Trophoblast cell (in vitro differentiated cells and primary cell): ENCODE measurements around the gene ITGB4.

ENCODE experiments used
- DNase-seq, 2 donors: peaks; one replicate each; pipeline ENCODE4 v3.0.0-alpha.2; 2016
- H2AFZ ChIP-seq: 2 replicates; pipeline ENCODE4 v1.6.1; 2013; ENCODE audit warnings: low read length, moderate library complexity, mild to moderate bottlenecking; ENCODE audit not compliant: insufficient read depth, poor library complexity
- H2AK5ac ChIP-seq: 2 replicates; pipeline ENCODE4 v1.6.1; 2013; ENCODE audit warnings: mild to moderate bottlenecking, low read length
- H2BK120ac ChIP-seq: 2 replicates; pipeline ENCODE4 v1.6.1; 2013; ENCODE audit warnings: low read length, mild to moderate bottlenecking, moderate library complexity; ENCODE audit not compliant: insufficient read depth, poor library complexity
- H2BK12ac ChIP-seq: 2 replicates; pipeline ENCODE4 v1.6.1; 2013; ENCODE audit warnings: mild to moderate bottlenecking, low read length, moderate library complexity
- H2BK5ac ChIP-seq: 2 replicates; pipeline ENCODE4 v1.6.1; 2013; ENCODE audit warnings: low read length, low read depth, moderate library complexity, mild to moderate bottlenecking; ENCODE audit not compliant: poor library complexity
- H3K14ac ChIP-seq: 2 replicates; pipeline ENCODE4 v1.6.1; 2013; ENCODE audit warnings: mild to moderate bottlenecking, low read length
- H3K18ac ChIP-seq: 2 replicates; pipeline ENCODE4 v1.6.1; 2013; ENCODE audit warnings: mild to moderate bottlenecking, low read length
- H3K23ac ChIP-seq: 2 replicates; pipeline ENCODE4 v1.6.1; 2013; ENCODE audit warnings: low read length
- H3K27ac ChIP-seq: 2 replicates; pipeline ENCODE4 v1.5.1; 2013; ENCODE audit warnings: low read depth, mild to moderate bottlenecking, inconsistent platforms, low read length, moderate library complexity
- H3K27me3 ChIP-seq: 2 replicates; pipeline ENCODE4 v1.6.1; 2013; ENCODE audit warnings: inconsistent platforms, mild to moderate bottlenecking, low read length, moderate library complexity; ENCODE audit not compliant: insufficient read depth
- H3K36me3 ChIP-seq, 2 experiments: 1 replicate in 1 of 2; 2 replicates in 1 of 2; pipeline ENCODE4 v1.6.1; 2013; ENCODE audit warnings: low read length in 2 of 2, mild to moderate bottlenecking in 2 of 2, moderate library complexity in 1 of 2; ENCODE audit not compliant: insufficient read depth in 2 of 2, control insufficient read depth in 1 of 2
- H3K4ac ChIP-seq: 2 replicates; pipeline ENCODE4 v1.6.1; 2013; ENCODE audit warnings: low read depth, mild to moderate bottlenecking, low read length, moderate library complexity
- H3K4me1 ChIP-seq, 2 experiments: 1 replicate in 1 of 2; 2 replicates in 1 of 2; pipeline ENCODE4 v1.6.1; 2013; ENCODE audit warnings: low read length in 2 of 2, mild to moderate bottlenecking in 2 of 2, moderate library complexity in 1 of 2; ENCODE audit not compliant: insufficient read depth in 2 of 2, control insufficient read depth in 1 of 2
- H3K4me2 ChIP-seq: 2 replicates; pipeline ENCODE4 v1.6.1; 2013; ENCODE audit warnings: inconsistent platforms, mild to moderate bottlenecking, low read length, moderate library complexity
- H3K4me3 ChIP-seq: 2 replicates; pipeline ENCODE4 v1.5.1; 2013; ENCODE audit warnings: mild to moderate bottlenecking, low read depth, low read length, inconsistent platforms
- H3K79me1 ChIP-seq: one replicate; pipeline ENCODE4 v1.6.1; 2013; ENCODE audit warnings: low read length
- H3K79me2 ChIP-seq: 2 replicates; pipeline ENCODE4 v1.6.1; 2013; ENCODE audit warnings: low read length, mild to moderate bottlenecking; ENCODE audit not compliant: control insufficient read depth, insufficient read depth, poor library complexity
- H3K9ac ChIP-seq: 2 replicates; pipeline ENCODE4 v1.6.1; 2013; ENCODE audit warnings: mild to moderate bottlenecking, low read length
- H3K9me3 ChIP-seq: 2 replicates; pipeline ENCODE4 v1.6.1; 2013; ENCODE audit warnings: low read depth, mild to moderate bottlenecking, control low read depth, inconsistent platforms, low read length; ENCODE audit not compliant: insufficient read depth
- H4K12ac ChIP-seq: 2 replicates; pipeline ENCODE4 v1.6.1; 2013; ENCODE audit warnings: low read depth, mild to moderate bottlenecking, low read length, moderate library complexity
- H4K8ac ChIP-seq: 2 replicates; pipeline ENCODE4 v1.6.1; 2013; ENCODE audit warnings: low read depth, mild to moderate bottlenecking, low read length, moderate library complexity
- H4K91ac ChIP-seq: one replicate; pipeline ENCODE4 v1.6.1; 2013; ENCODE audit warnings: low read depth, mild to moderate bottlenecking, low read length, moderate library complexity
- WGBS: extraction: QIAGEN DNeasy Blood & Tissue Kit; methylation state at CpG from one replicate; pipeline ENCODE4 v1.1.7; 2013; ENCODE audit warnings: missing lambda C conversion rate; ENCODE audit not compliant: insufficient read length, insufficient coverage; ENCODE audit errors: extremely low coverage; 5-methylcytosine and 5-hydroxymethylcytosine counted together

ITGB4 gene

DNA sequence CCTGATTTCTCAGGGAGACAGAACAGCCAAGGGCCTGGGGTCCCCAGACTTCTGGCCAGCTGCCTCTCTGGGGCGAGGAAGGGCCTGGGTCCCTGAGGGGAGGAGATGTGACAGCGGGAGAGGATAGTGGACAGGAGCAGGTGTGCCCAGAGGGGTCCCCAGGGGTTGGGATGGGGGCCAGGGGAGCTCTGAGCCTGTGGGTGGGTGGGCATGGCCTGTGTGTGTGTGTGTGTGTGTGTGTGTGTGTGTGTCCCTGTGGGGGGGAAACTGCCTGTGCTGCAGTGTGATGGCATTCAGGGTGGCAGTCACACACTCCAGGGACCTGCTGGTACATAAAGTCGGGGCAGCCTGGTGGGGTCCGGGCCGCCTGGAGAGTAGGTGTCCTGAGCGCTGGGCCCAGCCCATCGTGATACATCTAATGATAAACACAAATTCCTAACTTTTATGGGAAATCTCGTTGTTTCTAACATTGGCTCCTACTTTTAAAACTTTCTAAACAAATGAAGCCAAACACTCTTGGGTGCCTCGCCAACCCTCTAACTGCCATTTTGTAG lies 1.4 kb downstream of the ITGB4 start:
- Histone ChIP-seq H3K27me3 (no peaks in the 10 kb centered on the region), H3K9me3 (peaks cover 2% of the 10 kb centered on the region), H4K12ac (no peak overlapping the region), H2BK12ac (no peak overlapping the region), H4K91ac (peak overlapping the region; percentile 17), H3K36me3 (peaks cover 4 to 13% of the 10 kb centered on the region in 2 experiments), H2BK5ac (no peak overlapping the region), H2AK5ac (no peak overlapping the region), H3K27ac (peak overlapping the region; percentile 37), H3K4me1 (peaks cover 20 to 23% of the 10 kb centered on the region in 2 experiments), H3K14ac (peak overlapping the region; percentile 34), H3K79me1 (peaks cover 14% of the 10 kb centered on the region), H3K23ac (no peak overlapping the region), H3K79me2 (peaks cover 7% of the 10 kb centered on the region), H4K8ac (no peak overlapping the region), H3K9ac (no peak overlapping the region), H3K4ac (no peak overlapping the region), H2AFZ (no peak overlapping the region), H3K4me2 (peak overlapping the region; percentile 16), H3K4me3 (no peak overlapping the region), H2BK120ac (no peak overlapping the region), H3K18ac (peak overlapping the region; percentile 51)
- WGBS, result no CpG with 5 or more reads among the region's 9 CpGs
- DNase-seq, result no peak

DNA sequence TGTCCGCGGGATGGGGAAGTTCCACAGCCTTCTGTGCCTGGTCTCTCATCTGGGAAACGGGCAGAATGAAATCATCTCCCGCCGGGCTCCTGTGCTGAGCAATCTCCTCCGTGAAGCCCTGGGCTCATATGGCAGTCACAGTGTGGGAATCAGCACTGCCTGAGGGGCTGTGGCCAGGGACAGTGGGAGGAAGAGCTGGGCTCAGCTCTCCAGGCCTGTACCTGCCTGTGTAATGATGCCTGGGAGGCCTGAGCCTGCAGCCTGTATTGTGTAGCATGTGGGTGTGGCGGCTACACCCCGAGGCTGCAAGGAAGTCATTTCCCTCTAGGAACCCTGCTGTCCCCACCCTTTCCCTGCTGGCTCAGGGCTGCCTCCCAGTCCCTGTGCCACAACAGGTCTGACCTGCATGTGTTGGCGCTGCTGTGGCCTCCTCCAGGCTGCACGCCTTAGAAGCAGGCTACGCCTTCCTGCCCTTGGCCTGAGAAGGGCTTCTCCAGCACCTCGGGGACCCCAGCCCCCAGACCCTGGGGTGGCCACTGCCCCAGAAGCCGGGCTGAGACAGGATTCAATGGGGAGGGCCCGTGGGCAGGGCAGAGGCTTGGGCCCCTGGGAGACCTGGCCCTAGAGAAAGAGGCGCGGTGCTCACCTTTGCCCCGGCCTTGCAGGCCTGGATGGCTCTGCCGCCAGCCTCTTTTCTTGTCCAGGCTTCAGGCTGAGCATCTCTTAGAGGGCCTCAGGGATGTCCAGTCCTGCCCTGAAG lies 2.1 kb downstream of the ITGB4 start:
- H3K79me1 ChIP-seq, result peaks cover 14% of the 10 kb centered on the region
- peaks cover 11 to 21% of the 10 kb centered on the region in 2 experiments for H3K36me3 ChIP-seq
- no peak overlapping the region for H4K12ac ChIP-seq
- peak overlapping the region; percentile 20 for H2BK5ac ChIP-seq
- peak overlapping the region; percentile 9 for H3K14ac ChIP-seq
- peak overlapping the region; percentile 37 for H3K27ac ChIP-seq
- H3K9me3 ChIP-seq, result peaks cover 2% of the 10 kb centered on the region
- DNase-seq, result peak; percentile 98
- H3K4me1 ChIP-seq, result peaks cover 20 to 23% of the 10 kb centered on the region in 2 experiments
- no CpG with 5 or more reads among the region's 18 CpGs for WGBS
- no peak overlapping the region for H3K9ac ChIP-seq
- peaks cover 7% of the 10 kb centered on the region for H3K79me2 ChIP-seq
- peak overlapping the region; percentile 27 for H2BK120ac ChIP-seq
- H2AFZ ChIP-seq, result no peak overlapping the region
- no peak overlapping the region for H2BK12ac ChIP-seq
- no peak overlapping the region for H3K4me2 ChIP-seq
- no peaks in the 10 kb centered on the region for H3K27me3 ChIP-seq
- H3K4me3 ChIP-seq, result peak overlapping the region; percentile 3
- no peak overlapping the region for H4K8ac ChIP-seq
- H4K91ac ChIP-seq, result peak overlapping the region; percentile 17
- no peak overlapping the region for H3K4ac ChIP-seq
- H3K18ac ChIP-seq, result no peak overlapping the region
- H2AK5ac ChIP-seq, result no peak overlapping the region
- H3K23ac ChIP-seq, result no peak overlapping the region

DNA sequence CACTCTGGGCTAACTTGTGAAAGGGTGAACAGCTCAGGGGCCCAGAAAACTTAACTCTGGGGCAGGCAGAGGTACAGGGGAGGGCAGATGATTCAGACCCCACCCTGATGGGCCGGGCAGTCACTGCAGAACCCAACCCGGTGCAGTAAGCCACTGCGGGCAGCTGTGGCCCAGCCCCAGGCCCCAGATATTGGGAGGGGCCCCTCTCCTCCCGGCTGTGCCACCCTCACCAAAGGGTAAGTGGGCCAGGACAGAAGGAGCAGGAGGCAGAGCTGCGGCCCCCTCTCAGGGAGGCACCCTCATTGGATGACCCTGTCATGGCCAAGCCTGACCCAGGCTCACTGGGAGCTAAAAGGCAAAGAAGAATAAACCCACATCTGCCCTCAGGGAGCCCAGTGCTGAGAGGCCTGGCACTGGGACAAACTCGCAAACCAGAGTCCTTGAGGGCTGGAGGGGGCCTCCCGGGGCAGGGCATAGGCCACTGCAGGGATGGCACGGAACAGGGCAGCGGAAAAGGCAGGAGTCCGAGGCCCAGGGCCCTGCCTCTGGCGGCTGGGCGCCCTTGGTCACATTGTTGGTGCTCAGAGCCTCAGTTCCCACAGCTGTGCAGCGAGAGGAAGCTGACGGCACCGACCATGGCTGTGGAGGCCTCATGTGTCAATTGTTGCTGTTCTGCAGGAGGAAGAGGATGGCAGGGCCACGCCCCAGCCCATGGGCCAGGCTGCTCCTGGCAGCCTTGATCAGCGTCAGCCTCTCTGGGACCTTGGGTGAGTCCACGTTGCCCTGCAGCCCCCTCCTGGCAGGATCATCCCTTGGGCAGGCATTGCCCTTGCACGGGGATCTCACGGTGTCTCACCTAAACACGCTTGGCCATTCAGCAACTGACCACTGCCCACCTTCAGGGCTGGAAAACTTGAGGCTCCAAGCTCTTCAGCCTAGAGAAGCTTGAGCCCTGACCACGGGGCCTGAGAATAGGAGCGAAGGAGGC lies 3.1 kb downstream of the ITGB4 start:
- DNase-seq, result no peak
- H3K14ac ChIP-seq, result no peak overlapping the region
- H3K79me2 ChIP-seq, result peaks cover 7% of the 10 kb centered on the region
- H3K27me3 ChIP-seq, result no peaks in the 10 kb centered on the region
- no peak overlapping the region for H3K4me3 ChIP-seq
- no peak overlapping the region for H4K91ac ChIP-seq
- H3K4ac ChIP-seq, result no peak overlapping the region
- H3K27ac ChIP-seq, result no peak overlapping the region
- H3K9me3 ChIP-seq, result peaks cover 2% of the 10 kb centered on the region
- H3K9ac ChIP-seq, result no peak overlapping the region
- H3K4me1 ChIP-seq, result peaks cover 20 to 23% of the 10 kb centered on the region in 2 experiments
- H4K12ac ChIP-seq, result no peak overlapping the region
- no peak overlapping the region for H2AFZ ChIP-seq
- no peak overlapping the region for H2BK120ac ChIP-seq
- WGBS, result no CpG with 5 or more reads among the region's 23 CpGs
- H3K18ac ChIP-seq, result no peak overlapping the region
- peaks cover 14% of the 10 kb centered on the region for H3K79me1 ChIP-seq
- no peak overlapping the region for H3K23ac ChIP-seq
- H3K4me2 ChIP-seq, result no peak overlapping the region
- no peak overlapping the region for H4K8ac ChIP-seq
- H2AK5ac ChIP-seq, result peak overlapping the region; percentile 8
- no peak overlapping the region for H2BK12ac ChIP-seq
- H2BK5ac ChIP-seq, result no peak overlapping the region
- H3K36me3 ChIP-seq, result peaks cover 13 to 23% of the 10 kb centered on the region in 2 experiments

GRCh38 chr17:75725504-75725903 lies 4.2 kb downstream of the ITGB4 start:
- no peak overlapping the region for H2BK12ac ChIP-seq
- H4K8ac ChIP-seq, result no peak overlapping the region
- H3K18ac ChIP-seq, result no peak overlapping the region
- peaks cover 2% of the 10 kb centered on the region for H3K9me3 ChIP-seq
- H3K4me3 ChIP-seq, result no peak overlapping the region
- H3K23ac ChIP-seq, result no peak overlapping the region
- H3K79me2 ChIP-seq, result peaks cover 7% of the 10 kb centered on the region
- H2BK120ac ChIP-seq, result no peak overlapping the region
- no peak overlapping the region for H3K27ac ChIP-seq
- H3K4me1 ChIP-seq, result peaks cover 19 to 23% of the 10 kb centered on the region in 2 experiments
- H3K4ac ChIP-seq, result no peak overlapping the region
- no peaks in the 10 kb centered on the region for H3K27me3 ChIP-seq
- no CpG with 5 or more reads among the region's 7 CpGs for WGBS
- H3K36me3 ChIP-seq, result peaks cover 20 to 29% of the 10 kb centered on the region in 2 experiments
- no peak overlapping the region for H2BK5ac ChIP-seq
- H2AK5ac ChIP-seq, result no peak overlapping the region
- no peak overlapping the region for H2AFZ ChIP-seq
- no peak overlapping the region for H4K91ac ChIP-seq
- no peak overlapping the region for H3K4me2 ChIP-seq
- peaks cover 14% of the 10 kb centered on the region for H3K79me1 ChIP-seq
- H3K9ac ChIP-seq, result no peak overlapping the region
- no peak overlapping the region for H4K12ac ChIP-seq
- DNase-seq, result no peak
- H3K14ac ChIP-seq, result no peak overlapping the region
